ENCODE results near the gene SPATA33. TPM values are rescaled to one million over a fixed set of nuclear protein-coding genes. Genes with fewer than 3 reads are reported as not detected.
A peak's percentile ranks its signal among the peaks of the same experiment; 100 is the strongest.

The SPATA33 gene
- total RNA-seq, 1 experiment from 2014 or later, result 23.5 TPM

DNA sequence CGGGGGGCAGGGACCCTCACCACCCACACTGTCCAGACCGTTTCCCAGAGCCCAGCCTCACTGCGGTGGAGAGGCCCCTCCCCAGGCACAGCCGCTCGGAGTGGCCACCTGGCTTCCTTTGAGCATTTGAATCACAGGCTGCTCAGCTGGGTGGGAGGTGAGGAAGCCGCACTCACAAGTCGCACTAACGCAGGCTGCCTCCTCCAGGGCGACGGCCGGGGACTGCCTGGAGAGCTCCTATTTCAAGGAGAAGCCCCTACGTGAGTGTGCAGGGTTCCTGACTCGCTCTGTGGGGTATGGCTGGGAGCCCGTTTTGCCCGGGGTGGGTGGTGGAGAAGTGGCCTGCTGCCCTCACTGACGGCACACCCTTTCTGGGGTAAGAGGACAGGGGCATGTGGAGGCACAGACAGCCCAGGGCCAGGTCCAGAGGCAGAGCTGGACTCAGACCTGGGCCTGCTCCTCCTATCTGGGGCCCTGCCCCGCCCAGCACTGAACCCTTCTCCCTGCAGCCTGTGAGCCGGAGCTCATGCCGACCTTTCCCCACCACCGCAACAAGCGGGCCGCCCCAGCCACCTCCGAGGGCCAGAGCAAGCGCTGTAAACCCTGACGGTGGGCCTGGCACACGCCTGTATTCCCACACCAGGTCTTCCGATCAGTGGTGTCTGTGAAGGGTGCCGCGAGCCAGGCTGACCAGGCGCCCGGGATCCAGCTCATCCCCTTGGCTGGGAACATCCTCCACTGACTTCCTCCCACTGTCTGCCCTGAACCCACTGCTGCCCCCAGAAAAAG, 37.6 kb downstream of the SPATA33 start:
- TF ChIP-seq, protein P1, sequence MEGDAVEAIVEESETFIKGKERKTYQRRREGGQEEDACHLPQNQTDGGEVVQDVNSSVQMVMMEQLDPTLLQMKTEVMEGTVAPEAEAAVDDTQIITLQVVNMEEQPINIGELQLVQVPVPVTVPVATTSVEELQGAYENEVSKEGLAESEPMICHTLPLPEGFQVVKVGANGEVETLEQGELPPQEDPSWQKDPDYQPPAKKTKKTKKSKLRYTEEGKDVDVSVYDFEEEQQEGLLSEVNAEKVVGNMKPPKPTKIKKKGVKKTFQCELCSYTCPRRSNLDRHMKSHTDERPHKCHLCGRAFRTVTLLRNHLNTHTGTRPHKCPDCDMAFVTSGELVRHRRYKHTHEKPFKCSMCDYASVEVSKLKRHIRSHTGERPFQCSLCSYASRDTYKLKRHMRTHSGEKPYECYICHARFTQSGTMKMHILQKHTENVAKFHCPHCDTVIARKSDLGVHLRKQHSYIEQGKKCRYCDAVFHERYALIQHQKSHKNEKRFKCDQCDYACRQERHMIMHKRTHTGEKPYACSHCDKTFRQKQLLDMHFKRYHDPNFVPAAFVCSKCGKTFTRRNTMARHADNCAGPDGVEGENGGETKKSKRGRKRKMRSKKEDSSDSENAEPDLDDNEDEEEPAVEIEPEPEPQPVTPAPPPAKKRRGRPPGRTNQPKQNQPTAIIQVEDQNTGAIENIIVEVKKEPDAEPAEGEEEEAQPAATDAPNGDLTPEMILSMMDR (IDR thresholded peaks at IDR 0.05; ENCODE audit: unreplicated experiment), result no peak
- peak overlapping the region; percentile 14 for H3K4me3 Mint-ChIP-seq (ENCODE audit: low read depth, unreplicated experiment)
- peak overlapping the region; percentile 68 for H3K27ac Mint-ChIP-seq (ENCODE audit: unreplicated experiment)
- peaks cover 93% of the 10 kb centered on the region for H3K36me3 Mint-ChIP-seq (ENCODE audit: insufficient read depth, unreplicated experiment)
- CTCF ChIA-PET, result interaction anchor here (0.8 kb wide), 1 partner anchor 15 kb away, joined by 3 read pairs; no protein-coding TSS in a partner anchor
- intact Hi-C loops (cut with micrococcal nuclease; ENCODE audit: unreplicated experiment), result no loop called here
- no peaks in the 10 kb centered on the region for H3K4me1 Mint-ChIP-seq (ENCODE audit: low read depth, unreplicated experiment)
- H3K9me3 Mint-ChIP-seq (ENCODE audit: low read depth, unreplicated experiment), result no peaks in the 10 kb centered on the region
- BruUV-seq (replicated peaks), result no TSS peak
- no peak for DNase-seq
- H3K27me3 Mint-ChIP-seq (ENCODE audit: unreplicated experiment), result no peaks in the 10 kb centered on the region

GRCh38 chr16:89695875-89696669, 38.4 kb downstream of the SPATA33 start:
- no peak for DNase-seq
- Mint-ChIP-seq H3K9me3 (ENCODE audit: low read depth, unreplicated experiment) (no peaks in the 10 kb centered on the region), H3K4me1 (ENCODE audit: low read depth, unreplicated experiment) (no peaks in the 10 kb centered on the region), H3K27ac (ENCODE audit: unreplicated experiment) (peak overlapping the region; percentile 68), H3K4me3 (ENCODE audit: low read depth, unreplicated experiment) (no peak overlapping the region), H3K36me3 (ENCODE audit: insufficient read depth, unreplicated experiment) (peaks cover 93% of the 10 kb centered on the region), H3K27me3 (ENCODE audit: unreplicated experiment) (no peaks in the 10 kb centered on the region)
- BruUV-seq (replicated peaks), result TSS peak; percentile 20
- TF ChIP-seq, protein P1 (IDR thresholded peaks at IDR 0.05; ENCODE audit: unreplicated experiment), result no peak
- CTCF ChIA-PET, result no interaction called here
- intact Hi-C loops (cut with micrococcal nuclease; ENCODE audit: unreplicated experiment), result no loop called here

- no peaks in the 10 kb centered on the region for H3K27me3 Mint-ChIP-seq (ENCODE audit: unreplicated experiment)
- no peak for DNase-seq
- intact Hi-C loops (cut with micrococcal nuclease; ENCODE audit: unreplicated experiment), result no loop called here
- peaks cover 93% of the 10 kb centered on the region for H3K36me3 Mint-ChIP-seq (ENCODE audit: insufficient read depth, unreplicated experiment)
- H3K4me3 Mint-ChIP-seq (ENCODE audit: low read depth, unreplicated experiment), result no peak overlapping the region
- H3K27ac Mint-ChIP-seq (ENCODE audit: unreplicated experiment), result no peak overlapping the region
- BruUV-seq (replicated peaks), result no TSS peak
- CTCF ChIA-PET, result no interaction called here
- no peaks in the 10 kb centered on the region for H3K4me1 Mint-ChIP-seq (ENCODE audit: low read depth, unreplicated experiment)
- TF ChIP-seq, protein P1 (IDR thresholded peaks at IDR 0.05; ENCODE audit: unreplicated experiment), result no peak
- no peaks in the 10 kb centered on the region for H3K9me3 Mint-ChIP-seq (ENCODE audit: low read depth, unreplicated experiment)
Measured at GRCh38 chr16:89696670-89697128, 39.1 kb downstream of the SPATA33 start.

- no TSS peak for BruUV-seq (replicated peaks)
- TF ChIP-seq, protein P1 (IDR thresholded peaks at IDR 0.05; ENCODE audit: unreplicated experiment), result no peak
- Mint-ChIP-seq H3K27me3 (ENCODE audit: unreplicated experiment) (no peaks in the 10 kb centered on the region), H3K36me3 (ENCODE audit: insufficient read depth, unreplicated experiment) (peaks cover 93% of the 10 kb centered on the region), H3K9me3 (ENCODE audit: low read depth, unreplicated experiment) (no peaks in the 10 kb centered on the region), H3K4me3 (ENCODE audit: low read depth, unreplicated experiment) (no peak overlapping the region), H3K27ac (ENCODE audit: unreplicated experiment) (no peak overlapping the region), H3K4me1 (ENCODE audit: low read depth, unreplicated experiment) (no peaks in the 10 kb centered on the region)
- CTCF ChIA-PET, result no interaction called here
- intact Hi-C loops (cut with micrococcal nuclease; ENCODE audit: unreplicated experiment), result no loop called here
- no peak for DNase-seq
Measured at GRCh38 chr16:89697161-89697615, 39.6 kb downstream of the SPATA33 start.
